Nephron (organoid): ENCODE results near the gene LRRC4C.

ENCODE experiments used
- H3K27ac Mint-ChIP-seq, 3 experiments: 2 replicates each; pipeline ENCODE4 v1.8.0; 2020; ENCODE audit warnings: mixed read lengths in 3 of 3, mild to moderate bottlenecking in 2 of 3, moderate library complexity in 1 of 3
- H3K27me3 Mint-ChIP-seq: 2 replicates; pipeline ENCODE4 v1.8.0; 2021; ENCODE audit warnings: low read depth, mild to moderate bottlenecking, moderate library complexity, mixed read lengths
- H3K36me3 Mint-ChIP-seq: 2 replicates; pipeline ENCODE4 v1.8.0; 2020; ENCODE audit warnings: low read depth, mixed read lengths
- H3K4me1 Mint-ChIP-seq: 2 replicates; pipeline ENCODE4 v1.8.0; 2020; ENCODE audit warnings: mixed read lengths
- H3K4me3 Mint-ChIP-seq, 3 experiments: 2 replicates each; pipeline ENCODE4 v1.8.0; 2020; ENCODE audit warnings: mild to moderate bottlenecking in 3 of 3, mixed read lengths in 3 of 3, moderate library complexity in 2 of 3
- H3K9me3 Mint-ChIP-seq: 2 replicates; pipeline ENCODE4 v1.8.0; 2020; ENCODE audit warnings: mixed read lengths
- TF ChIP-seq, protein P1 (sequence below), 3 experiments: fragments of 200-600 bp; sonication (generic); IDR thresholded peaks; one replicate each; pipeline ENCODE4 v1.5.0; 2021; ENCODE audit warnings: antibody characterized with exemption in 3 of 3; ENCODE audit not compliant: unreplicated experiment in 3 of 3

The LRRC4C gene

DNA sequence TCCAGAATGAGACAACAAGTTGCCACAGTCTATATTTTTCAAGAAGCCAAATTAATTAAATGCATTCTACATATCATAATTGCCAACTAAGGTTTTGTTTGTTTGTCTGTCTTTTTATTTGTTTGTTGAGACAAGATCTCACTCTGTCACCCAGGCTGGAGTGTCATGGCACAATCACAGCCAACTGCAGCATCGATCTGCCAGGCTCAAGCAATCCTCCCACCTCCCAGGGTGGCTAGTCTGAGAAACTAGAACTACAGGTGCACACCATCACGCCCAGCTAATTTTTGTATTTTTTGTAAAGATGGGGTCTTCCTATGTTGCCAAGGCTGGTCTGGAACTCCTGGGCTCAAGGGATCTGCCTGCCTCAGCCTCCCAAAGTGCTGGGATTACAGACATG is 140.0 kb downstream of the LRRC4C start:
- H3K9me3 Mint-ChIP-seq, result no peaks in the 10 kb centered on the region
- H3K36me3 Mint-ChIP-seq, result no peaks in the 10 kb centered on the region
- H3K27me3 Mint-ChIP-seq, result no peaks in the 10 kb centered on the region
- TF ChIP-seq, protein P1, sequence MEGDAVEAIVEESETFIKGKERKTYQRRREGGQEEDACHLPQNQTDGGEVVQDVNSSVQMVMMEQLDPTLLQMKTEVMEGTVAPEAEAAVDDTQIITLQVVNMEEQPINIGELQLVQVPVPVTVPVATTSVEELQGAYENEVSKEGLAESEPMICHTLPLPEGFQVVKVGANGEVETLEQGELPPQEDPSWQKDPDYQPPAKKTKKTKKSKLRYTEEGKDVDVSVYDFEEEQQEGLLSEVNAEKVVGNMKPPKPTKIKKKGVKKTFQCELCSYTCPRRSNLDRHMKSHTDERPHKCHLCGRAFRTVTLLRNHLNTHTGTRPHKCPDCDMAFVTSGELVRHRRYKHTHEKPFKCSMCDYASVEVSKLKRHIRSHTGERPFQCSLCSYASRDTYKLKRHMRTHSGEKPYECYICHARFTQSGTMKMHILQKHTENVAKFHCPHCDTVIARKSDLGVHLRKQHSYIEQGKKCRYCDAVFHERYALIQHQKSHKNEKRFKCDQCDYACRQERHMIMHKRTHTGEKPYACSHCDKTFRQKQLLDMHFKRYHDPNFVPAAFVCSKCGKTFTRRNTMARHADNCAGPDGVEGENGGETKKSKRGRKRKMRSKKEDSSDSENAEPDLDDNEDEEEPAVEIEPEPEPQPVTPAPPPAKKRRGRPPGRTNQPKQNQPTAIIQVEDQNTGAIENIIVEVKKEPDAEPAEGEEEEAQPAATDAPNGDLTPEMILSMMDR (IDR thresholded peaks at IDR 0.05; ENCODE audit: unreplicated experiment in 3 of 3), result no peak
- no peak overlapping the region for H3K4me3 Mint-ChIP-seq
- H3K27ac Mint-ChIP-seq, result no peak overlapping the region
- no peaks in the 10 kb centered on the region for H3K4me1 Mint-ChIP-seq

DNA sequence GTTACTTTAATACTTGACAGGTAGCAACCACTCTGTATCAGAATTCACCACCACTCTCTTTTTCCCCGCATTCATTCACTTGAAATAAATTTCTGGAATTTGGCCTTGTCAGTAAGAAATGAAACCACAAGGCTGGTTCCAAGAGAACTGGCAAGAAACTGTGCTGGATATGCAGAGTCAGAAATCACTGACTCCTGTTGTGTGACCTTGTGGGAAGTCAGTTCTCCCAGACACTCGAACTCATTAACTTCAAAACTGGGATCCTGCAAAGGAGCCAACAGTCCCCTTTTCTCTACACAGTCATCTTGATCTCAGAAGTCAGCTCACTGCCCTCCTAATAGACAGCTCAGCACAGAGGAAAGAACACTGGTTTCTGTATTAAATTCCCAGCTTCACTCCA is 142.7 kb downstream of the LRRC4C start:
- H3K4me1 Mint-ChIP-seq, result no peaks in the 10 kb centered on the region
- no peak overlapping the region for H3K27ac Mint-ChIP-seq
- TF ChIP-seq, protein P1 (IDR thresholded peaks at IDR 0.05; ENCODE audit: unreplicated experiment in 3 of 3), result no peak
- no peaks in the 10 kb centered on the region for H3K36me3 Mint-ChIP-seq
- H3K4me3 Mint-ChIP-seq, result no peak overlapping the region
- no peaks in the 10 kb centered on the region for H3K27me3 Mint-ChIP-seq
- H3K9me3 Mint-ChIP-seq, result no peaks in the 10 kb centered on the region

DNA sequence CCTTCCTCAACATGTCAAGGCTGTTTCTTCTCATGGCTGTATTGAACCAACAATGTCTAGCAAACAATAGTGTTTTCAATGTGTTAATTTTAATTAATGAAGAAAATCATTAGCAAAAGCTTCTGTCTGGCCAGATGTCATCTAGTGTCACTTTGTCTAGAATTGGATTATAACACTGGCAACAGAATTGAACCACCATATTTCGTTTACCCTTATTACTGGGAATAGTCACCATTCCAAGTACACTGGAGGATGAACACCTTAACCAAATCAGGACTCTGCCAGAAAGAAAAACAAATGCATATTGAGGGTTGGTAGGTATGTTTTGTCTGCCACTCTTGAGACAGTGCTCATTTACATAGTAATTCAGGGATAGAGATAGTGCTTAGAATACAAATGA is 146.2 kb downstream of the LRRC4C start:
- Mint-ChIP-seq H3K9me3 (no peaks in the 10 kb centered on the region), H3K27me3 (no peaks in the 10 kb centered on the region)
- TF ChIP-seq, protein P1 (IDR thresholded peaks at IDR 0.05; ENCODE audit: unreplicated experiment in 3 of 3), result no peak

DNA sequence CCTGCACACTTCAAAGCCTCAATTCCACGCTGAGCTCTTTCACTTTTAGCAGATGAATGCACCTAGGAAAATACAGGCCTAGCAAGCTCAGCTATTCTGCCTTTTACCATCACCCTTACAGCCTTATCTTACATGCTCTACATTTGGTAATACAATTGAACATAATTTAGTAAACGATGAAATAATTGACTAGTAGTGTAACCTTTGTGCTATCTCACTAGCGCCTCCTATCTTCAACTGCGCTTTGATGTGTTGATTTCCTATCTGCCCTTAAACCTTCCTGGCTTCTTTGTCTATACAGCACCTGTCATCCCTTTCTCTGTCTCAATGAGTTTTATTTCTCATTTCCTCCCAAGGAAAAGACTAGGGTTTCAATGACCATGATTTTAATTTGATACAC is 149.7 kb downstream of the LRRC4C start:
- Mint-ChIP-seq H3K36me3 (peaks cover 5% of the 10 kb centered on the region), H3K27ac (no peak overlapping the region)
- TF ChIP-seq, protein P1 (IDR thresholded peaks at IDR 0.05; ENCODE audit: unreplicated experiment in 3 of 3), result no peak

More for the DNA sequence above, 146.2 kb downstream of the LRRC4C start:
- no peaks in the 10 kb centered on the region for H3K36me3 Mint-ChIP-seq
- H3K4me1 Mint-ChIP-seq, result no peaks in the 10 kb centered on the region
- no peak overlapping the region for H3K27ac Mint-ChIP-seq
- no peak overlapping the region for H3K4me3 Mint-ChIP-seq

DNA sequence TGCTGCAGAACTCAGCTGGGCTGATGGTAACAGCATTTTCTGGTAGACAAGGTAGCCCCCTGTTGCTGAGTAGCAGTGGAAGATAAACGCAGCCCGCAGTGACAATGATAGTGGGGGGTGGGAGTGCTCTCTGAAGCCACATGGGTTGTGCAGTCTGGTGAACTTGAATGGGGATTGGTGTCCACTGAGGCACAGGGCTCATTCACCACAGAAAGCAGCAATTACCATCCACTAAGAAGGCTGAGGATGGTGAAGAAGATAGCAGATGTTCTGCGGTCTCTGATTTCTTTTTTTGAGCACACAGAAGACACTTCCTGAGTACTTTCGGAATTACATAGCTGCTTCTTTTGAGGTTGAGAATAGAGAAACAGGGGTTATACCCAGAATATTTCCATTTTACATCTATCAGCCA is 150.3 kb downstream of the LRRC4C start:
- Mint-ChIP-seq H3K27me3 (no peaks in the 10 kb centered on the region), H3K9me3 (peaks cover 5% of the 10 kb centered on the region), H3K4me1 (no peaks in the 10 kb centered on the region), H3K27ac (no peak overlapping the region), H3K36me3 (peaks cover 5% of the 10 kb centered on the region), H3K4me3 (no peak overlapping the region)
- TF ChIP-seq, protein P1 (IDR thresholded peaks at IDR 0.05; ENCODE audit: unreplicated experiment in 3 of 3), result no peak

More for the DNA sequence above, 149.7 kb downstream of the LRRC4C start:
- Mint-ChIP-seq H3K27me3 (no peaks in the 10 kb centered on the region), H3K4me3 (no peak overlapping the region), H3K9me3 (peaks cover 5% of the 10 kb centered on the region), H3K4me1 (no peaks in the 10 kb centered on the region)

DNA sequence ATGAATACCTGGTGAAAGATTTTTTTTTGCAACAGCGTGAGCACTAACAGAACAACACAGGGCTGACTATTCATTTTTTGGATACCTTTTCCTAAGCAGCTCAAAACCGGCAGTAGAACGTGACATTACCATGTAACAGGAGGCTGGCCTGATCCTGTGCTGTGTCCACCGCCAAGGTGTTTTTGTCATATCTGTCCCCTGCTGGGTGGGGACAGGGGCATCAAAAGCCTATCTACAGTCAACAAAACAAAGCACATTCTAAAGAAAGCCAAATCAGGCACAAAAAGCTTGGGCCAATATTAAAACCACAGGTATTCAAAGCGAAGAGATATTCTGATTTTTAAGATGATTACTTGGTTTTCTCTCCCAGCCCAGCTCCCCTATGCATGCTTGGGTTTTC is 151.2 kb downstream of the LRRC4C start:
- H3K36me3 Mint-ChIP-seq, result peaks cover 5% of the 10 kb centered on the region
- no peaks in the 10 kb centered on the region for H3K4me1 Mint-ChIP-seq
- no peaks in the 10 kb centered on the region for H3K27me3 Mint-ChIP-seq
- TF ChIP-seq, protein P1 (IDR thresholded peaks at IDR 0.05; ENCODE audit: unreplicated experiment in 3 of 3), result no peak
- H3K9me3 Mint-ChIP-seq, result peaks cover 5% of the 10 kb centered on the region
- H3K27ac Mint-ChIP-seq, result no peak overlapping the region
- no peak overlapping the region for H3K4me3 Mint-ChIP-seq
